ENCODE results near the gene PRKAB1. TPM values are rescaled to one million over a fixed set of nuclear protein-coding genes. Genes with fewer than 3 reads are reported as not detected.
"Not testable (repeated sequence)": the region's sequence is repeated elsewhere in the genome, so short reads cannot be mapped to it uniquely, and the experiment has no call there.

The PRKAB1 gene
- polyA plus RNA-seq, 12 donors, result 22.6 to 53.4 (median 25.5) TPM; not detected in 1

- no peak for DNase-seq
These were observed 14.8 kb downstream of the PRKAB1 start for GRCh38 chr12:119682639-119683252.

DNA sequence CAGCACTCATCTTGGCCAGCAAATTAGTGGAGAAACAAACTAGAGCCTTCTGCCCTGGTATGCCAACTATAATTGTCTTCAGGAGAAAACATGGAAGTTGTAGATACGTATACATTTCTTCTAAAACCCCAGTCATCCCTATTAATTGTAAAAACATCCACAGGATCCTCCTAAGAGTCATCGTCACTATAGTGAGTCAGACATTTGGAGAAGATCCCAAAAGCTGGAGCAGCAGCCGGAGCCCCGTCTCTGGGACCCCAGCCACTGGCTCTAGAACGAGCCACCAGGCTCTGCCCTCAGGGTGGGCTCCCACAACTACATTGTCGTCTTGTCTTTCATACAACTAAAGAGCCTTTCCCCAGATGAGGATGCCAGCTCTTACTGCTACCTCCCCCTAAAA is 15.5 kb downstream of the PRKAB1 start:
- DNase-seq, result no peak

GRCh38 chr12:119683816-119684215 is 15.9 kb downstream of the PRKAB1 start:
- no peak for DNase-seq

GRCh38 chr12:119684711-119685369 is 16.9 kb downstream of the PRKAB1 start:
- no peak for DNase-seq

GRCh38 chr12:119685375-119685774 is 17.4 kb downstream of the PRKAB1 start:
- no peak for DNase-seq

GRCh38 chr12:119686355-119686754 is 18.4 kb downstream of the PRKAB1 start:
- DNase-seq, result no peak

DNA sequence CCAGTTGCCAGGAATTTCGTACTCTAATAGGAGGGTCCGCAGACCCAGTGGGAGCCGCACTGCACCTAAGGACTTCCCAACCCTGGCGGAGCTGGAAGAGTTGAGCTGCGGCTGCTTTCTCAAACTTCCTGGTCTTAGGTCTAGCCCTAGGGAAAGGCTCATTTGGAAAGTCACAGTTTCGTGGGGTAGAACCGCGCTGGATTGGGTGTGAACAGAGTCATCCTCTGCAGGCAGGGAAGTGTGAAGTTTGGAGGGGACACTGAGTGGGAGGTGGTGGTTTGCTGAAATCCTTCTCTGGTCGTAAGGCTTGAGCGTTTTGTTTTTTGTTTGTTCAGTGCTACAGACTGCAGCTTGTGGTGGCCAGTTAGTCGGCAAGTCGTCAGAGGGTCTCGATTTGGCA is 18.8 kb downstream of the PRKAB1 start:
- DNase-seq, result no peak

DNA sequence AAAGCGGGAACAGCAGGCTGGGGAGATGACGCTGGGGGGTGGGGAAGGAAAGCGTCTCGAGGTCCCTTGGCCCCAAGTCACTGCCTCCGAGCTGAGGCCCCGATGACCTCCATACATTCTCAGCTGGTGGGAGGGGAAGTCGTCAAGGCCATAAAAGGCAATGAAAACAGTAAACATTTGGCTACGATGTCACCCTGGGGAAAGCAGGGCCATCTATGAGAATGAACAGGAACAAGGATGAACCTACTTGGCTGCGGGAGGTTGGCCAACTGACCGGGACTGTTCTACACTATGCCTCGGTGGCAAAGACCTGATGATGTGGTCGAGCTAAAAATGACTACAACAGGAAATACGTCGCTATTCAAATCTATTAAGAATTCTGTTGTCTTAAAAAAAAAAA is 19.5 kb downstream of the PRKAB1 start:
- no peak for DNase-seq

DNA sequence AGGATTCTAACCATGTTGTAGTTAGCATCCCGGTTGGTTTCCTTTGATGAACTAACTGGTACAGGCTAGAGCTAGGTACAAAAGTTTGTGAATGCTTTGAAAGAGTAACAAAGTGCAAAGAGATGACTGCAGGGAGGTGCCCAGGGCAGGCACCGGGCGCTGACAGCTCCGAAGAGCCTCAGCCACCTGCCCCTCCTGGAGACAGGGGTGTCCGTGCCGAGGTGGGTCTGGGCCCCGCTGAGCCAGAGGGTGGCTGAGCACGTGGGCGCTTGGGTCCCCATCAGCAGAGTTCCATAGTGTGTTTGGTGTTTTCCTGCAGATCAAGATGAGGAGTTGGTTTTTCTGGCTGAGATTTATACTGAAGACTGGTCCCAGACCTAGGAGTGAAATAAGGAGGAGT is 19.9 kb downstream of the PRKAB1 start:
- no peak for DNase-seq

- DNase-seq, result no peak
These were observed 22.1 kb downstream of the PRKAB1 start for GRCh38 chr12:119689935-119690500.

DNA sequence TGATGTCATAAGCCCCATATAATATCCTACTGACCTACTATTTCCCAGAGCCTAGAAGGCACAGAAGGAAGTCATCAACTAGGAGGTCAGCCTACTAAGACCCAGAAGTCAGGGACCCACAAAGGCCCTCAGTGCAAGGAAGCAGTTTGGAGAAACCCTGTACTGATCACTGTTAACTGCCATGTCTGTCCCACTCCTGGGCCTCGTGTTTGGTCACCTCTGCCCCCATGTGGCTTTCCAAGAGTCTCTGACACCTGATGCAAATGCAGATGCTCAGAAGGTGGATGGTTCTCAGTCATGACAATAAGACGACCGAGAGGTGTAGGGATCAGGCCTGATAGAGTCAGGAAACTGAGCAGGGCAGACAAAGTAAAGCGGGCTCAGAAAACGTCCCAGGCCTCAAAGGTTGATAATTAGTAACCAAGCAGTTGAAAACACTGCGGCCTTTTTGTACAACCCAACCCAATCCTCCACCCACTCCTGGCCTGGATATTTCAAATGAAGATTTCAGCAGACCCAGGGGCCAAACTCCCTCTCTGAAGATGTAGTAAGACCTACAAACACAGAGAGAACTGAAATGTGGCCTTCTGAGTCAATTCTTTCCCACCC is 23.4 kb downstream of the PRKAB1 start:
- DNase-seq, result no peak

GRCh38 chr12:119692410-119692809 is 24.5 kb downstream of the PRKAB1 start:
- no peak for DNase-seq

DNA sequence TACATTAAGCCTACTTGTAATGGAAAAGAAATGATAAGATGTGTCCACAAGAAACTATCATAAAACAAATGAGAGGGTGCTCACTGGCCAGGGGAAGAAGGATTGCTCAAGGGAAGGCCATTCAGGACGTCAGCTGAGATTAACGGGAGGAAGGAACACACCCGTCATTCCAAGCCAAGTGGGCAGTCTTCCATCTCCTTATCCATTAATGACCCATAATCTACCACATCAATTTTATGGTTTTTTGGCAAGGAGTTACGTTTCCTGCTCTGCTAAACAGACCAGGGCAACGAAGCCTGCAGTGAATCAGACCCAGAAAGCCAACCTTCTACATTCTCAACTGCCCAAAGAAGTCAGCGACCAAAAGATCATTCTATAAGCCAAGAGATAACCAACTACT is 25.1 kb downstream of the PRKAB1 start:
- DNase-seq, result no peak

- no peak for DNase-seq
These were observed 25.6 kb downstream of the PRKAB1 start for GRCh38 chr12:119693511-119693910.

DNA sequence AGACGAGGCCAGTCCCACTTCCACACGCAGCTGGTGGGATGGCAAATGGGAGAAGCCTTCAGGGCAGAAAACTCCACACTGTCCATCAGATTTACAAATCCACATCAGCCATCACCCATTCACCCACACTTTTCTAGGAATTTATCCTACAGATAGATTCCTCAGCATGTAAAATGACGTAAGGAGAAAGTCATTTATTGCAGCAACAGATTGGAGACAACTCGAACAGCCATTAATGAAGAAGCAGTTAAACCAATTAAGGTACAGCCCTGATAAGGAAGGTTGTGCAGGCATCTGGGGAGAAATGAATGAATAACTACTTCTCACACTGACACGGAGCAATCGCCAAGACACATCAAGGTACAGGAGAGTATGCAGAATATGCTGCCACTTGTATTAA is 26.2 kb downstream of the PRKAB1 start:
- DNase-seq, result no peak

DNA sequence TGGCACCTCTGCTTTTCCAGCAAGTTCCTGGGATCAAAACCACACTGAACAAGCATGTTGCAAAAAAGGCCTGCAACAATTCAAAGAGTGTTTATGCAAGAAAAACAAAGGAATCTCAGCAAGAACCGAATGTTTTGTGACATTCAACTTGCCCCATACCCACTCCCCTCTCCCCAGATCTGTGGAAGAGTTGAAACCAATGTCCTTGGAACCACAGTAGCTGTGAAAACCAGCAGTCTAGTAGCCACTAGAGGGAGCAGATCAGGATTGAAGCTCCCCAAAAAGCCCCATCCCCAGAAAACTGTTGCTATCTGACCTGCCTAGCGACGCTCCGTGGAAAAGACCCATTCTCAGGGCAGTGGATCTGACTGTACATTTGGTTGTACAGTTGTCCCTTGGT is 27.1 kb downstream of the PRKAB1 start:
- no peak for DNase-seq

GRCh38 chr12:119696943-119697342 is 29.0 kb downstream of the PRKAB1 start:
- no peak for DNase-seq

DNA sequence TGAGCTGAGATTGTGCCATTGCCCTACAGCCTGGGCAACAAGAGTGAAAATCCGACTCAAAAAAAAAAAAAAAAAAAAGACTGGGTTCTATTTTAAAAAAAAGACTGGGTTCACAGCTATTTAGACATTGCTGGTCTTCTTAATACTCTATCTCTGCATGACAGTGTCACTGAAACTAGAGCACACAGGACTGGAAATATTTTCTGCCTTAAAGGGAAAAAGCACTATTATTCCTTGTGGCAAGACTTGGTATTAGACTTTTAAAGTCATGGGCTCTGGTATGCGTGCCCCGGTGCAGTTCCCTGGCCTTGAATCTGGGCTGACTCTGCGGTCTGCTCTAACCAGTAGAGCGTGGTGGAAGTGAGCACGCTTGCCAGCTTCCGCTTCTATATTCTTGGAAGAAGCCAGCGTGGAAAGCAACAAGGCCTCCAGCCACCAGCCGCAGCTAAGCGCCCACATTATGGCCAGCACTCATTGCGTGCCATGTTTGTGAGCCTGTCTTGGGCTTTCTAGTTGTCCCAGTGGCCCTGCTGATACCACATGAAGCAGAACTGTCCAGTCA is 31.3 kb downstream of the PRKAB1 start:
- DNase-seq, result no peak

DNA sequence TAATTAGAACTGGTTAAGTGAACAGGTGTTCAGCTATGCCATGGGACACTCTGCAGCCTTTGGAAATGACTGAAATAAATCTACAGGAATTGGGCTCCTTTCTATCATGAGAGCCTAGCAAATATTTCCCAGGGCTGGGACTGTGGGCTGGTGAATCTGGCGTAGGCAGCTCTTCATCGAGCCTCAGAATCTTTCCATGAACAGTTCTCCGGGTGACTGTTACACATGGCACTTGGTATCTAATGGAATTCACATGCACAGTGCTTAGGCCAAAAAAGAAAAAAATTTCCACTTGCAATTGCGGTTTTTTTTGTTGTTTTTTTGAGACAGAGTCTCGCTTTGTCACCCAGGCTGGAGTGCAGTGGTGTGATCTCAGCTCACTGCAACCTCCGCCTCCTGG is 32.1 kb downstream of the PRKAB1 start:
- DNase-seq, result no peak

GRCh38 chr12:119704065-119704747 is 36.3 kb downstream of the PRKAB1 start:
- no peak for DNase-seq

DNA sequence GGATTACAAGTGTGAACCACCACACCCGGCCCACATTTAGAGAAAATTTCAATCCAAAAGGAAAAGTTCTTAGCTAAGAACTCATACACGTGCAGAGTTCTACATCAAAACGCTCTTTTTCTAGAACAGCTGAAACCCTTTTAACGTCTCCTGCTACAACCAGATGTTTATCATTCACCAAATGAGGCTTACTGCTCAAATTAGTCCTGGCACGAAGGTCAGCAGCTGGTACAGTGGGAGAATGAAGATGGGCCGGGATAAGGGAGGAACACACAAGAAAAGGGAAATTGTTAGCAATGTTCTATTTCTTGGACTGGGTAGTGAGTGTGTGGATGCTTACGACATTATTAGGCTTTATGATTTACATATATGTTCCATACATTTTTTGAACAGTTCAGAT is 37.2 kb downstream of the PRKAB1 start:
- no peak for DNase-seq

GRCh38 chr12:119706427-119706826 is 38.5 kb downstream of the PRKAB1 start:
- not testable (repeated sequence) for DNase-seq
